ENCODE results near the gene OR5AL1.
"Not testable (repeated sequence)": the region's sequence is repeated elsewhere in the genome, so short reads cannot be mapped to it uniquely, and the experiment has no call there.

OR5AL1 gene

DNA sequence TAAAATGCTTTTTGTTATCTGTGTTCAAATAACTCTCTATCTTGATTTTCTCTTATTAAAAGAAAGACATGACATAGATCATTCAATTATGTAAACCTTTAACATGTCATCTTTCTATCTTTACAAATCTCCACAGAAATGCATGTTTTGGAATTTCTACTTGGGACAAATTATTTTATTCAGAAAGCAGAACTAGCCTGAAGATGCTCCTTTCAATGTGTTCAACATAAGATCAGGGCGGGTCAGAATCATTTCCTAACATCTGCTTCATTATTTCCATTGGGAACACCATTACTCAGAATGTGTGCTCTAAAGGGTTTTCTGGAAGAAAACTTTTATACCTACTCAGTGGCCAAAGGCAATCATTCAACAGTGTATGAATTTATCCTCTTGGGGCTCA, at the start of gene OR5AL1:
Gene OR5AL1 (plus strand): TSS at position 301 of the 400 bp plus-strand sequence.
- no peak for FAIRE-seq

GRCh38 chr11:56375324-56375723, 37.2 kb upstream of the OR5AL1 start, which contains the start of gene OR8U1:
OR8U1 (plus strand) TSS chr11:56375624; CDS start chr11:56375624, 0 bp downstream.
- DNase-seq (ENCODE audit: insufficient read length, low spot score) = no peak
- TF ChIP-seq, protein P1, sequence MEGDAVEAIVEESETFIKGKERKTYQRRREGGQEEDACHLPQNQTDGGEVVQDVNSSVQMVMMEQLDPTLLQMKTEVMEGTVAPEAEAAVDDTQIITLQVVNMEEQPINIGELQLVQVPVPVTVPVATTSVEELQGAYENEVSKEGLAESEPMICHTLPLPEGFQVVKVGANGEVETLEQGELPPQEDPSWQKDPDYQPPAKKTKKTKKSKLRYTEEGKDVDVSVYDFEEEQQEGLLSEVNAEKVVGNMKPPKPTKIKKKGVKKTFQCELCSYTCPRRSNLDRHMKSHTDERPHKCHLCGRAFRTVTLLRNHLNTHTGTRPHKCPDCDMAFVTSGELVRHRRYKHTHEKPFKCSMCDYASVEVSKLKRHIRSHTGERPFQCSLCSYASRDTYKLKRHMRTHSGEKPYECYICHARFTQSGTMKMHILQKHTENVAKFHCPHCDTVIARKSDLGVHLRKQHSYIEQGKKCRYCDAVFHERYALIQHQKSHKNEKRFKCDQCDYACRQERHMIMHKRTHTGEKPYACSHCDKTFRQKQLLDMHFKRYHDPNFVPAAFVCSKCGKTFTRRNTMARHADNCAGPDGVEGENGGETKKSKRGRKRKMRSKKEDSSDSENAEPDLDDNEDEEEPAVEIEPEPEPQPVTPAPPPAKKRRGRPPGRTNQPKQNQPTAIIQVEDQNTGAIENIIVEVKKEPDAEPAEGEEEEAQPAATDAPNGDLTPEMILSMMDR (IDR thresholded peaks at IDR 0.05; ENCODE audit: insufficient read depth, missing control alignments) = no peak
- FAIRE-seq = no peak

More for the DNA sequence above, at the start of gene OR5AL1:
- DNase-seq (ENCODE audit: insufficient read length, low spot score) = no peak
- TF ChIP-seq, protein P1 (IDR thresholded peaks at IDR 0.05; ENCODE audit: insufficient read depth, missing control alignments) = no peak

- TF ChIP-seq, protein P1 (IDR thresholded peaks at IDR 0.05; ENCODE audit: insufficient read depth, missing control alignments) = no peak
- DNase-seq (ENCODE audit: insufficient read length, low spot score) = no peak
- FAIRE-seq = no peak
These were observed 32.4 kb upstream of the OR5AL1 start for GRCh38 chr11:56380120-56380519.

DNA sequence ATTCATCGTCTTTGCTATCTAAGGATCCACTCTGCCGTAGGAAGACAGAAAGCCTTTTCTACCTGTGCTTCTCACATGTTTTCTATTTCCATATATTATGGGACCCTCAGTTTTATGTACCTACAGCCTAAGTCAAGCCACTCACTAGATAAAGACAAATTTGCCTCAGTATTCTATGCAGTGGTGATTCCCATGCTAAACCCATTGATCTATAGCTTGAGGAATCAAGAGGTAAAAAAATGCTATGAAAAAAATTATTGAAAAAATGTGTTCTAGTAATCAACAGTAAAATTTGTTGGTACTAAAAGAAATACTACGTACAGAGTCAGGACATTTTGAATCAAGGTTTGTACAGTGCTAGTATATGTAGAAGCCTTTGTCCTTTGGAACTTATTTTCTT, 18.1 kb upstream of the OR5AL1 start:
- no peak for DNase-seq (ENCODE audit: insufficient read length, low spot score)
- FAIRE-seq = no peak
- TF ChIP-seq, protein P1 (IDR thresholded peaks at IDR 0.05; ENCODE audit: insufficient read depth, missing control alignments) = no peak

DNA sequence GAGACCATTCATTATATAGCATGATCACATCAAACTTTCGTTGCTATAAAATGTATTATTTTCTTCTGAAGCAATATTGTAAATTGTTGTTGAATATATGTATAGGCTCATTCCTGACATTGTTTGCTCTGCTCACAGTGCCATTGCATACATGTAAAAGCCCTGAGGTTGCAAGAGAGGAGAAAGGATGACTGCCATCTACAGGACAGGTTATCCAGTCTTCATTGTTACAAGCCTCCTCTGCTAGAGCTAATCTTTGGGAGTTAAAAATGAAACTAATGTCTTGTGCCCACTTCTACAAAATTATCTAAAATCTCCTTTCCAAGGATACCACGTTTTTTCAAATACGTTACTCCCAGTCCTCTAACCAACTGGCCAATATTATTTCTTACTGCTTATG, 16.4 kb upstream of the OR5AL1 start:
- TF ChIP-seq, protein P1 (IDR thresholded peaks at IDR 0.05; ENCODE audit: insufficient read depth, missing control alignments) = no peak

GRCh38 chr11:56401858-56402461, 10.5 kb upstream of the OR5AL1 start:
- not testable (repeated sequence) for FAIRE-seq

More for the DNA sequence above, 16.4 kb upstream of the OR5AL1 start:
- no peak for FAIRE-seq
- no peak for DNase-seq (ENCODE audit: insufficient read length, low spot score)

DNA sequence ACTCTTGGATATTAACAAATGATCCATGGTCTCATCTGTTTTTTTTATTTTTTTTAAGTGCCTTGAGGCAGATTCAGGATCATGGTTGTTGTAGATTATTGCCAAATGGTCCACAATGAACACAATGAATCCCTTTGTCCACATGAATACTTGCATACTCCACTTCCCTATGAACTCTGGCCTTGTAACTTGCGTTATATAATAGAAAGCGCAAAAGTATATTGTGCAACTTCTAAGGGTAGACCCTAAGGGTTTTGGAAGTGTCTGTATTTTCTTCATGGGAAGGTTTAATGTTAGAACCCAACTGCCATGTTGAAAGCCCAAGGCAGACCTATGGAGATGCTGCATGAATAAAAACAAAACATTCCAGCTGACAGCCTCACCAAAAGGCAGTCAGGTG, 8.1 kb upstream of the OR5AL1 start:
- no peak for FAIRE-seq
- no peak for DNase-seq (ENCODE audit: insufficient read length, low spot score)
- TF ChIP-seq, protein P1 (IDR thresholded peaks at IDR 0.05; ENCODE audit: insufficient read depth, missing control alignments) = no peak

More at GRCh38 chr11:56401858-56402461, 10.5 kb upstream of the OR5AL1 start:
- DNase-seq (ENCODE audit: insufficient read length, low spot score) = not testable (repeated sequence)
